Testis (tissue), 3 donors: ENCODE results near the gene GOLGA8B. TPM values are rescaled to one million over a fixed set of nuclear protein-coding genes. Genes with fewer than 3 reads are reported as not detected.
"Not testable (repeated sequence)": the region's sequence is repeated elsewhere in the genome, so short reads cannot be mapped to it uniquely, and the experiment has no call there.

Source experiments
- DNase-seq: peaks from one replicate; pipeline ENCODE4 v3.0.0-alpha.2; 2019
- H3K27ac ChIP-seq, 2 donors: fragments of 200-600 bp; sonication (generic); one replicate each; pipeline ENCODE4 v1.5.1; 2019
- H3K27me3 ChIP-seq: fragments of 200-600 bp; sonication (generic); one replicate; pipeline ENCODE4 v1.5.1; 2019
- H3K36me3 ChIP-seq: fragments of 200-600 bp; sonication (generic); one replicate; pipeline ENCODE4 v1.5.1; 2017; ENCODE audit warnings: low read depth; ENCODE audit errors: missing control alignments
- H3K4me1 ChIP-seq: fragments of 200-600 bp; sonication (generic); one replicate; pipeline ENCODE4 v1.5.1; 2019
- H3K4me3 ChIP-seq, 2 donors: fragments of 200-600 bp; sonication (generic); one replicate each; pipeline ENCODE4 v1.5.1; 2017 to 2019
- H3K9me3 ChIP-seq: fragments of 200-600 bp; sonication (generic); one replicate; pipeline ENCODE4 v1.5.1; 2017
- CTCF ChIP-seq, 3 experiments: fragments of 450-650 bp in 2 of 3; fragments of 200-600 bp in 1 of 3; sonication (generic) in 1 of 3; IDR thresholded peaks; one replicate each; pipeline ENCODE4 v1.5.1; 2016 to 2019; ENCODE audit warnings: antibody characterized with exemption in 3 of 3, mild to moderate bottlenecking in 2 of 3, moderate library complexity in 1 of 3
- POLR2A ChIP-seq: fragments of 450-650 bp; IDR thresholded peaks from one replicate; pipeline ENCODE4 v1.6.1; 2017; ENCODE audit warnings: antibody characterized with exemption, mild to moderate bottlenecking, moderate library complexity
- WGBS, 2 donors: methylation state at CpG; one replicate each; pipeline ENCODE4 v1.1.5; 2018; 5-methylcytosine and 5-hydroxymethylcytosine counted together
- intact Hi-C: fragments of 100-400 bp; cut with DNase I; formaldehyde crosslinking; loops from one replicate; pipeline ENCODE4 v1.15.1; 2023; ENCODE audit warnings: low total_unique reads
- polyA plus RNA-seq: library from polyadenylated mRNA; stranded (reverse); fragments of 350-450 nt; fragmentation: Illumina TruSeq; extraction: RNeasy Lipid Tissue Mini Kit (QIAGEN cat#74804); gene quantifications from one replicate; pipeline ENCODE4 v1.2.3, GENCODE V29; 2014; ENCODE audit warnings: low read depth, low replicate concordance; ENCODE audit not compliant: insufficient read depth
- total RNA-seq, 2 donors: library from RNA; depleted of rRNA; stranded (reverse); fragments of >200 nt; gene quantifications; one replicate each; pipeline ENCODE4 v1.2.3, GENCODE V29; 2016

Gene GOLGA8B
- total and polyA plus RNA-seq, 3 donors from 2014 or later: 50.5 to 370 (median 364) TPM

- TF ChIP-seq CTCF (IDR thresholded peaks at IDR 0.05): no peak
- no peak for TF ChIP-seq POLR2A
- Histone ChIP-seq H3K27ac (no peak overlapping the region), H3K9me3 (no peaks in the 10 kb centered on the region), H3K36me3 (no peaks in the 10 kb centered on the region), H3K4me3 (no peak overlapping the region), H3K27me3 (no peaks in the 10 kb centered on the region), H3K4me1 (no peaks in the 10 kb centered on the region)
- intact Hi-C loops: no loop called here
- DNase-seq: no peak
- 46 to 57% methylated on average over 5 of the region's 5 CpGs for WGBS, 2 donors
These were observed 7.9 kb upstream of the GOLGA8B start for GRCh38 chr15:34591306-34591705.

GRCh38 chr15:34588046-34588674 lies 4.7 kb upstream of the GOLGA8B start:
- Histone ChIP-seq H3K27ac (peak overlapping the region in 1 of 2 donors; percentile 64), H3K4me3 (no peak overlapping the region), H3K36me3 (no peaks in the 10 kb centered on the region), H3K4me1 (peaks cover 4% of the 10 kb centered on the region), H3K27me3 (no peaks in the 10 kb centered on the region), H3K9me3 (no peaks in the 10 kb centered on the region)
- peak; percentile 86 for DNase-seq
- TF ChIP-seq CTCF (IDR thresholded peaks at IDR 0.05): peak; percentile 70 to 85 (median 72)
- TF ChIP-seq POLR2A: no peak
- 1 to 4% methylated on average over 10 of the region's 10 CpGs for WGBS, 2 donors
- intact Hi-C loops: no loop called here

GRCh38 chr15:34585966-34586365 lies 2.5 kb upstream of the GOLGA8B start:
- H3K36me3 ChIP-seq, H3K4me3 ChIP-seq, intact Hi-C loops, H3K27ac ChIP-seq, H3K27me3 ChIP-seq, H3K9me3 ChIP-seq, DNase-seq: not testable (repeated sequence)
- peaks cover 12% of the 10 kb centered on the region for H3K4me1 ChIP-seq
- 96% methylated on average over 4 of the region's 4 CpGs for WGBS, 2 donors

GRCh38 chr15:34584996-34585395 lies 1.5 kb upstream of the GOLGA8B start:
- DNase-seq: no peak
- Histone ChIP-seq H3K4me1 (peaks cover 12% of the 10 kb centered on the region), H3K27ac (no peak overlapping the region), H3K36me3 (no peaks in the 10 kb centered on the region), H3K27me3 (no peaks in the 10 kb centered on the region), H3K9me3 (no peaks in the 10 kb centered on the region), H3K4me3 (no peak overlapping the region)
- intact Hi-C loops: no loop called here
- WGBS, 2 donors: 47 to 72% methylated on average over 7 of the region's 7 CpGs
- no peak for TF ChIP-seq CTCF (IDR thresholded peaks at IDR 0.05)
- TF ChIP-seq POLR2A: no peak

GRCh38 chr15:34584330-34584668 lies 848 bp upstream of the GOLGA8B start:
- Histone ChIP-seq H3K4me1 (peaks cover 12% of the 10 kb centered on the region), H3K4me3 (peak overlapping the region; percentile 84 to 90), H3K36me3 (no peaks in the 10 kb centered on the region), H3K27me3 (no peaks in the 10 kb centered on the region), H3K9me3 (no peaks in the 10 kb centered on the region), H3K27ac (peak overlapping the region; percentile 65 to 69)
- intact Hi-C loops: no loop called here
- DNase-seq: no peak
- no peak for TF ChIP-seq POLR2A
- TF ChIP-seq CTCF (IDR thresholded peaks at IDR 0.05): no peak
- 36 to 42% methylated on average over 13 of the region's 13 CpGs for WGBS, 2 donors
